H1 (cell line): ENCODE data around the gene RIBC1. TPM values are rescaled to one million over a fixed set of nuclear protein-coding genes. Genes with fewer than 3 reads are reported as not detected.

ENCODE experiments used
- CTCF ChIA-PET: fragments of 300-600 bp; sonication (Branson Sonifier 250); formaldehyde crosslinking; loops from one replicate; lab custom pipeline; 2021; ENCODE audit not compliant: partially characterized antibody; lab: Charles Lee
- POLR2A ChIA-PET: fragments of 300-600 bp; sonication (Branson Sonifier 250); formaldehyde crosslinking; loops from one replicate; lab custom pipeline; 2021; ENCODE audit warnings: inconsistent platforms; ENCODE audit not compliant: partially characterized antibody; lab: Charles Lee
- DNase-seq, 2 experiments: peaks; one replicate each; pipeline versions ENCODE4 v3.0.0 to v3.0.0-alpha.2; 2010 to 2022; ENCODE audit warnings: low spot score in 2 of 2, low read depth in 1 of 2, mixed read lengths in 1 of 2
- FAIRE-seq: peaks from 2 replicates; lab custom pipeline; 2011; peaks lifted over from hg19 to GRCh38; lab: Jason Lieb, UNC
- H2AFZ ChIP-seq: 2 replicates; pipeline ENCODE4 v1.8.1; 2012; ENCODE audit warnings: low read length, inconsistent platforms
- H2AK5ac ChIP-seq: 2 replicates; pipeline ENCODE4 v1.6.1; 2013; ENCODE audit warnings: low read depth, low read length
- H2BK120ac ChIP-seq: replicated peaks from 2 replicates; pipeline ENCODE3; 2013; ENCODE audit warnings: low read depth, low read length, inconsistent platforms
- H2BK12ac ChIP-seq: 2 replicates; pipeline ENCODE4 v1.6.1; 2013; ENCODE audit warnings: low read depth, low read length
- H2BK15ac ChIP-seq: 2 replicates; pipeline ENCODE4 v1.6.1; 2013; ENCODE audit warnings: low read length
- H2BK20ac ChIP-seq: 2 replicates; pipeline ENCODE4 v1.6.1; 2013; ENCODE audit warnings: low read length
- H2BK5ac ChIP-seq: 2 replicates; pipeline ENCODE4 v1.6.1; 2013; ENCODE audit warnings: low read depth, low read length
- H3K14ac ChIP-seq: 2 replicates; pipeline ENCODE4 v1.6.1; 2013; ENCODE audit warnings: inconsistent platforms; ENCODE audit not compliant: insufficient read length
- H3K18ac ChIP-seq: 2 replicates; pipeline ENCODE4 v1.6.1; 2013; ENCODE audit warnings: low read length; ENCODE audit errors: extremely low read depth
- H3K23ac ChIP-seq: 2 replicates; pipeline ENCODE4 v1.6.1; 2013; ENCODE audit warnings: inconsistent platforms; ENCODE audit not compliant: insufficient read length
- H3K23me2 ChIP-seq: 2 replicates; pipeline ENCODE4 v1.6.1; 2013; ENCODE audit warnings: low read depth, low read length
- H3K27ac ChIP-seq: 2 replicates; pipeline ENCODE4 v1.6.1; 2011; ENCODE audit warnings: low read depth, low read length, inconsistent platforms
- H3K27me3 ChIP-seq, 4 experiments: replicated peaks in 1 of 4; 1 replicate in 1 of 4; 2 replicates in 3 of 4; pipeline versions ENCODE4 v1.6.1 to v1.8.1; 2011 to 2013; ENCODE audit warnings: low read length in 3 of 4, mild to moderate bottlenecking in 3 of 4, inconsistent platforms in 2 of 4, mixed read lengths in 2 of 4, moderate library complexity in 1 of 4; ENCODE audit not compliant: control insufficient read depth in 3 of 4, insufficient read depth in 3 of 4; ENCODE audit errors: extremely low read depth in 1 of 4
- H3K36me3 ChIP-seq, 4 experiments: 2 replicates each; pipeline versions ENCODE4 v1.6.1 to v1.8.1; 2011 to 2013; ENCODE audit warnings: mild to moderate bottlenecking in 4 of 4, low read length in 3 of 4, moderate library complexity in 2 of 4, control low read depth in 1 of 4, inconsistent platforms in 1 of 4; ENCODE audit not compliant: insufficient read depth in 4 of 4, control insufficient read depth in 2 of 4
- H3K4ac ChIP-seq: replicated peaks from 2 replicates; pipeline ENCODE3; 2013; ENCODE audit warnings: low read length, low read depth, mixed read lengths, inconsistent platforms; ENCODE audit not compliant: insufficient read length
- H3K4me1 ChIP-seq, 4 experiments: replicated peaks in 1 of 4; 1 replicate in 1 of 4; 2 replicates in 3 of 4; pipeline versions ENCODE4 v1.6.1 to v1.8.1; 2011 to 2013; ENCODE audit warnings: low read length in 3 of 4, inconsistent platforms in 2 of 4, mixed read lengths in 1 of 4; ENCODE audit not compliant: insufficient read depth in 4 of 4, control insufficient read depth in 3 of 4
- H3K4me2 ChIP-seq, 2 experiments: 2 replicates each; pipeline versions ENCODE4 v1.6.1 to v1.8.1; 2011 to 2013; ENCODE audit warnings: low read depth in 2 of 2, low read length in 2 of 2, control low read depth in 1 of 2, inconsistent platforms in 1 of 2, mild to moderate bottlenecking in 1 of 2; ENCODE audit not compliant: insufficient read depth in 1 of 2
- H3K4me3 ChIP-seq, 4 experiments: fragments of 200-600, 300-600 bp in 1 of 4; sonication (generic), shearing (Covaris generic), sonication (Bioruptor Twin) in 1 of 4; 2 replicates each; pipeline versions ENCODE4 v1.5.1 to v1.8.1; 2011 to 2016; ENCODE audit warnings: low read length in 4 of 4, low read depth in 3 of 4, control low read depth in 2 of 4, inconsistent platforms in 2 of 4, mild to moderate bottlenecking in 2 of 4, mixed read lengths in 1 of 4, moderate library complexity in 1 of 4; ENCODE audit not compliant: insufficient read depth in 2 of 4; ENCODE audit errors: extremely low read depth in 1 of 4
- H3K56ac ChIP-seq: replicated peaks from 2 replicates; pipeline ENCODE3; 2013; ENCODE audit warnings: low read depth, mild to moderate bottlenecking, mixed read lengths, low read length, inconsistent platforms; ENCODE audit not compliant: insufficient read length
- H3K79me1 ChIP-seq: 2 replicates; pipeline ENCODE4 v1.6.1; 2013; ENCODE audit warnings: low read depth, low read length, control low read depth
- H3K79me2 ChIP-seq, 2 experiments: 2 replicates each; pipeline versions ENCODE4 v1.6.1 to v1.8.1; 2012 to 2013; ENCODE audit warnings: low read length in 2 of 2, mild to moderate bottlenecking in 2 of 2, inconsistent platforms in 1 of 2; ENCODE audit not compliant: insufficient read depth in 2 of 2, control insufficient read depth in 1 of 2
- H3K9ac ChIP-seq, 4 experiments: replicated peaks in 1 of 4; 1 replicate in 1 of 4; 2 replicates in 3 of 4; pipeline versions ENCODE4 v1.6.1 to v1.8.1; 2011 to 2013; ENCODE audit warnings: low read depth in 3 of 4, low read length in 3 of 4, control low read depth in 2 of 4, mild to moderate bottlenecking in 2 of 4, moderate library complexity in 2 of 4, inconsistent platforms in 1 of 4; ENCODE audit errors: extremely low read depth in 1 of 4
- H3K9me3 ChIP-seq, 2 experiments: 2 replicates each; pipeline versions ENCODE4 v1.6.1 to v1.8.1; 2012 to 2013; ENCODE audit warnings: mild to moderate bottlenecking in 2 of 2, moderate library complexity in 2 of 2, control low read depth in 1 of 2, inconsistent platforms in 1 of 2, low read depth in 1 of 2, low read length in 1 of 2, mixed read lengths in 1 of 2; ENCODE audit not compliant: insufficient read depth in 2 of 2
- H4K20me1 ChIP-seq, 2 experiments: replicated peaks in 1 of 2; 2 replicates each; pipeline versions ENCODE3 to v1.8.1; 2011 to 2013; ENCODE audit warnings: inconsistent platforms in 2 of 2, low read length in 2 of 2, mild to moderate bottlenecking in 1 of 2; ENCODE audit not compliant: insufficient read depth in 2 of 2, control insufficient read depth in 1 of 2
- H4K5ac ChIP-seq: 2 replicates; pipeline ENCODE4 v1.6.1; 2013; ENCODE audit warnings: low read length, low read depth, mixed read lengths, inconsistent platforms; ENCODE audit not compliant: insufficient read length
- H4K8ac ChIP-seq: 2 replicates; pipeline ENCODE4 v1.8.0; 2013; ENCODE audit warnings: mild to moderate bottlenecking, moderate library complexity, low read length, inconsistent platforms; ENCODE audit not compliant: insufficient read depth; ENCODE audit errors: extremely low read depth
- H4K91ac ChIP-seq: replicated peaks from 2 replicates; pipeline ENCODE3; 2013; ENCODE audit warnings: low read length, mixed read lengths, inconsistent platforms; ENCODE audit not compliant: insufficient read length
- ASH2L ChIP-seq: fragments of 200-600, 300-600 bp; sonication (generic); IDR thresholded peaks from one replicate; pipeline ENCODE4 v1.7.1; 2017; ENCODE audit warnings: low read length
- BACH1 ChIP-seq: IDR thresholded peaks from 2 replicates; pipeline ENCODE4 v1.6.1; 2012; ENCODE audit warnings: low read length, improper control_type of control experiment
- CEBPB ChIP-seq: IDR thresholded peaks from 2 replicates; pipeline ENCODE4 v1.6.1; 2012; ENCODE audit warnings: low read depth, low read length
- CTBP2 ChIP-seq: IDR thresholded peaks from 2 replicates; pipeline ENCODE4 v1.7.0; 2011; ENCODE audit warnings: borderline replicate concordance, mild to moderate bottlenecking, moderate library complexity, mixed read lengths, low read length; ENCODE audit not compliant: insufficient read depth, insufficient read length
- FOSL1 ChIP-seq: IDR thresholded peaks from 2 replicates; pipeline ENCODE4 v1.6.1; 2011; ENCODE audit warnings: mild to moderate bottlenecking, low read depth, low read length, moderate library complexity; ENCODE audit not compliant: insufficient read depth
- GTF2F1 ChIP-seq: IDR thresholded peaks from 2 replicates; pipeline ENCODE4 v1.6.1; 2012; ENCODE audit warnings: low read depth, low read length, improper control_type of control experiment, borderline replicate concordance
- JUN ChIP-seq: IDR thresholded peaks from 2 replicates; pipeline ENCODE4 v1.6.1; 2011; ENCODE audit warnings: low read depth, mild to moderate bottlenecking, improper control_type of control experiment, low read length
- NANOG ChIP-seq: IDR thresholded peaks from 2 replicates; pipeline ENCODE4 v1.6.1; 2011; ENCODE audit warnings: low read length, low read depth, mild to moderate bottlenecking, inconsistent platforms; ENCODE audit not compliant: insufficient read depth, poor library complexity, severe bottlenecking
- PHF8 ChIP-seq: fragments of 200-600 bp; sonication (generic); conservative IDR thresholded peaks from 2 replicates; pipeline ENCODE4 v1.7.1; 2012; ENCODE audit warnings: low read depth, mild to moderate bottlenecking, inconsistent platforms, low read length, moderate library complexity
- POU5F1 ChIP-seq: IDR thresholded peaks from 2 replicates; pipeline ENCODE4 v1.6.1; 2011; ENCODE audit warnings: low read depth, mild to moderate bottlenecking, low read length, moderate library complexity
- SAP30 ChIP-seq: fragments of 300-600 bp; sonication (generic); IDR thresholded peaks from 2 replicates; pipeline ENCODE4 v1.7.1; 2012; ENCODE audit warnings: low read length, moderate library complexity, mild to moderate bottlenecking, inconsistent platforms; ENCODE audit not compliant: insufficient read depth, insufficient replicate concordance
- SIRT6 ChIP-seq: IDR thresholded peaks from one replicate; pipeline ENCODE4 v1.7.1; 2012; ENCODE audit warnings: low read length, inconsistent platforms
- SRF ChIP-seq: IDR thresholded peaks from 2 replicates; pipeline ENCODE4 v1.6.1; 2011; ENCODE audit warnings: mild to moderate bottlenecking, low read depth, low read length, moderate library complexity
- TCF12 ChIP-seq: IDR thresholded peaks from 2 replicates; pipeline ENCODE4 v1.6.1; 2011; ENCODE audit warnings: low read depth, mild to moderate bottlenecking, low read length
- TEAD4 ChIP-seq: IDR thresholded peaks from 2 replicates; pipeline ENCODE4 v1.6.1; 2012; ENCODE audit warnings: low read depth, low read length, inconsistent platforms, mixed read lengths
- WGBS, 2 experiments: shearing (Covaris generic) in 1 of 2; methylation state at CpG; one replicate each; pipeline versions ENCODE4 v1.1.6 to v1.1.7; 2013 to 2015; ENCODE audit warnings: low lambda C conversion rate in 2 of 2, mixed read lengths in 2 of 2, inconsistent platforms in 1 of 2, low coverage in 1 of 2, missing lambda C conversion rate in 1 of 2; ENCODE audit not compliant: insufficient replicate concordance in 2 of 2, insufficient coverage in 1 of 2, insufficient read length in 1 of 2; ENCODE audit errors: extremely low coverage in 1 of 2, missing lambda C conversion rate in 1 of 2; 5-methylcytosine and 5-hydroxymethylcytosine counted together
- polyA plus RNA-seq, 7 experiments: library from polyadenylated mRNA; depleted of rRNA in 3 of 7; stranded (reverse) in 5 of 7; unstranded in 2 of 7; fragments of >200 nt in 5 of 7; fragments of 200-250 nt in 2 of 7; gene quantifications; 1 replicate in 5 of 7; 2 replicates in 1 of 7; 4 replicates in 1 of 7; pipeline versions ENCODE4 v1.2.1 to v1.2.3, GENCODE V29; 2011 to 2013; ENCODE audit warnings: missing spikeins in 2 of 7, mixed read lengths in 2 of 7
- total RNA-seq: library from RNA; stranded (reverse); fragmentation: NEBNext Ultra II Directional; extraction: Animal tissue kit (Norgen Biotek cat#: 25700); gene quantifications from 2 replicates; pipeline ENCODE4 v1.2.1, GENCODE V29; 2021

Gene RIBC1
- total and polyA plus RNA-seq, 2 of the 8 experiments (the other 6 are each of a cell fraction or from before 2014, with no cell fraction given), result 0.41 to 0.97 TPM

GRCh38 chrX:53438832-53439230 is 16.2 kb downstream of the RIBC1 start:
- Histone ChIP-seq H3K4me2 (no peak overlapping the region), H3K56ac (no peak overlapping the region), H2BK15ac (no peak overlapping the region), H3K4ac (no peak overlapping the region), H2AFZ (no peak overlapping the region), H4K8ac (no peak overlapping the region), H3K9me3 (no peaks in the 10 kb centered on the region), H2AK5ac (no peak overlapping the region), H4K20me1 (no peaks in the 10 kb centered on the region), H3K4me3 (no peak overlapping the region), H2BK120ac (no peak overlapping the region), H3K4me1 (peaks cover 0 to 3% (median 1%) of the 10 kb centered on the region in 4 experiments; a peak in 2 of 7 replicates), H2BK20ac (no peak overlapping the region), H3K79me2 (no peaks in the 10 kb centered on the region), H3K23me2 (peaks cover 8% of the 10 kb centered on the region; the same call in 1 of the 2 replicates), H4K5ac (no peak overlapping the region), H3K23ac (no peak overlapping the region), H3K36me3 (no peaks in the 10 kb centered on the region), H3K79me1 (no peaks in the 10 kb centered on the region), H3K27me3 (peaks cover 0 to 12% (median 7%) of the 10 kb centered on the region in 4 experiments; a peak in 5 of 7 replicates), H4K91ac (no peak overlapping the region), H3K18ac (no peak overlapping the region), H3K27ac (no peak overlapping the region), H3K9ac (no peak overlapping the region), H2BK12ac (no peak overlapping the region), H2BK5ac (no peak overlapping the region), H3K14ac (no peak overlapping the region)
- FAIRE-seq (no peak), DNase-seq (no peak)
- CTCF ChIA-PET, result interaction anchor here (1.4 kb wide), 1 partner anchor 126 kb away, joined by 6 read pairs; no protein-coding TSS in a partner anchor
- POLR2A ChIA-PET, result interaction anchor here (1.0 kb wide), 1 partner anchor 16 kb away, joined by 4 read pairs; the partner anchor contains the start of genes RIBC1 and SMC1A
- WGBS, 2 experiments, result 80% methylated on average over 1 of the region's 1 CpG; no CpG with 5 or more reads in 1 of the 2 experiments
- no peak for TF ChIP-seq FOSL1
- no peak for TF ChIP-seq GTF2F1
- no peak for TF ChIP-seq CTBP2
- no peak for TF ChIP-seq TCF12
- no peak for TF ChIP-seq JUN
- TF ChIP-seq SRF, result no peak
- no peak for TF ChIP-seq BACH1
- no peak for TF ChIP-seq ASH2L
- no peak for TF ChIP-seq PHF8
- no peak for TF ChIP-seq SAP30
- TF ChIP-seq POU5F1, result no peak
- no peak for TF ChIP-seq NANOG
- no peak for TF ChIP-seq TEAD4
- TF ChIP-seq SIRT6, result no peak
- no peak for TF ChIP-seq CEBPB
